K562 (cell line): Measurements from ENCODE around the gene CTU1.

Source experiments
- CBX1 ChIP-seq: sonication (generic); IDR thresholded peaks from 2 replicates; pipeline ENCODE4 v1.6.1; 2016; ENCODE audit warnings: antibody characterized with exemption, low read depth, mild to moderate bottlenecking
- CREB1 ChIP-seq, 2 experiments: sonication (generic) in 1 of 2; formaldehyde crosslinking in 1 of 2; IDR thresholded peaks; 2 replicates each; pipeline versions ENCODE4 v1.6.1 to v1.8.0; 2012 to 2022; ENCODE audit warnings: inconsistent platforms in 1 of 2, mild to moderate bottlenecking in 1 of 2, missing genetic modification reagents in 1 of 2, moderate library complexity in 1 of 2
- CTCF ChIP-seq, 3 experiments: IDR thresholded peaks in 2 of 3; conservative IDR thresholded peaks in 1 of 3; 2 replicates each; pipeline ENCODE4 v1.5.1; 2011 to 2012; ENCODE audit warnings: low read length in 3 of 3, mild to moderate bottlenecking in 3 of 3, control low read depth in 2 of 3, improper control_type of control experiment in 1 of 3, inconsistent platforms in 1 of 3, low read depth in 1 of 3, mixed read lengths in 1 of 3, moderate library complexity in 1 of 3; ENCODE audit not compliant: insufficient read depth in 2 of 3
- DNMT1 ChIP-seq: fragments of 450-650 bp; IDR thresholded peaks from 2 replicates; pipeline ENCODE4 v1.6.1; 2016; ENCODE audit warnings: antibody characterized with exemption, mild to moderate bottlenecking
- PKNOX1 ChIP-seq: fragments of 450-650 bp; IDR thresholded peaks from 2 replicates; pipeline ENCODE4 v1.6.1; 2016
- POLR2A ChIP-seq: fragments of 450-650 bp; conservative IDR thresholded peaks from 2 replicates; pipeline ENCODE4 v1.6.1; 2016
- RCOR1 ChIP-seq, 2 experiments: IDR thresholded peaks; 2 replicates each; pipeline ENCODE4 v1.6.1; 2012; ENCODE audit warnings: low read depth in 2 of 2, low read length in 2 of 2, borderline replicate concordance in 1 of 2, improper control_type of control experiment in 1 of 2
- TEAD4 ChIP-seq, 2 experiments: sonication (generic) in 1 of 2; formaldehyde crosslinking in 1 of 2; IDR thresholded peaks; 2 replicates each; pipeline versions ENCODE4 v1.6.1 to v1.8.0; 2012 to 2022; ENCODE audit warnings: borderline replicate concordance in 1 of 2, inconsistent platforms in 1 of 2, low read length in 1 of 2, mild to moderate bottlenecking in 1 of 2, missing genetic modification reagents in 1 of 2
- ZNF175 ChIP-seq: fragments of 200-800 bp; sonication (Bioruptor generic); IDR thresholded peaks from 2 replicates; pipeline ENCODE4 v1.6.1; 2016; ENCODE audit warnings: low read depth, mild to moderate bottlenecking, missing genetic modification characterization, missing compliant biosample characterization
- TF ChIP-seq, protein P1 (sequence below): sonication (generic); formaldehyde crosslinking; IDR thresholded peaks from 2 replicates; pipeline ENCODE4 v1.4.0; 2020; ENCODE audit warnings: mild to moderate bottlenecking, missing genetic modification reagents

DNA sequence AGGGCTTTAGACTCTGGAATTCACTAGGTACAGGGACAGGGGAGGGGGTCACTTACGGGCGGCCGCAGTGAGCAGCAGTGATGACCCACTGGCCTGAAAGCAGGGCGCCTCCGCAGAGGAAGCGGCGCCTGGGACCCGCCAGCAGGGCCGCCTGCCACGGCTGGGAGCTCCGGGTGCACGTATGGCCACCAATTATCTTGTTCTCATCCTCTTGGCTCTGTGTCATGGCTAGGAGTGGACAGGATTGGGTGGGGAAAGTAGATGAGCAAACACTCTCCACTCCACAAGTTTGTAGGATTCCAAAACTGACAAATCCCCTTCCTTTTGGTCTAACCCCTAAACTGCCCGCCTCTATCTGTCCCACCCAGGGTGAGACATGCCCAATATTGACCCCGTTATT is 26.7 kb downstream of the CTU1 start:
- TF ChIP-seq POLR2A = no peak
- no peak for TF ChIP-seq TEAD4 (IDR thresholded peaks at IDR 0.05; ENCODE audit: low read length)
- no peak for TF ChIP-seq TEAD4 (CRISPR knock-in tag; IDR thresholded peaks at IDR 0.05; ENCODE audit: borderline replicate concordance)
- TF ChIP-seq CREB1 (IDR thresholded peaks at IDR 0.05) = no peak
- TF ChIP-seq CREB1 (CRISPR knock-in tag; IDR thresholded peaks at IDR 0.05) = no peak
- no peak for TF ChIP-seq PKNOX1
- TF ChIP-seq, protein P1, sequence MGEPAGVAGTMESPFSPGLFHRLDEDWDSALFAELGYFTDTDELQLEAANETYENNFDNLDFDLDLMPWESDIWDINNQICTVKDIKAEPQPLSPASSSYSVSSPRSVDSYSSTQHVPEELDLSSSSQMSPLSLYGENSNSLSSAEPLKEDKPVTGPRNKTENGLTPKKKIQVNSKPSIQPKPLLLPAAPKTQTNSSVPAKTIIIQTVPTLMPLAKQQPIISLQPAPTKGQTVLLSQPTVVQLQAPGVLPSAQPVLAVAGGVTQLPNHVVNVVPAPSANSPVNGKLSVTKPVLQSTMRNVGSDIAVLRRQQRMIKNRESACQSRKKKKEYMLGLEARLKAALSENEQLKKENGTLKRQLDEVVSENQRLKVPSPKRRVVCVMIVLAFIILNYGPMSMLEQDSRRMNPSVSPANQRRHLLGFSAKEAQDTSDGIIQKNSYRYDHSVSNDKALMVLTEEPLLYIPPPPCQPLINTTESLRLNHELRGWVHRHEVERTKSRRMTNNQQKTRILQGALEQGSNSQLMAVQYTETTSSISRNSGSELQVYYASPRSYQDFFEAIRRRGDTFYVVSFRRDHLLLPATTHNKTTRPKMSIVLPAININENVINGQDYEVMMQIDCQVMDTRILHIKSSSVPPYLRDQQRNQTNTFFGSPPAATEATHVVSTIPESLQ (CRISPR knock-in tag) = no peak
- no peak for TF ChIP-seq ZNF175 (CRISPR knock-in tag)
- no peak for TF ChIP-seq CTCF (IDR thresholded peaks at IDR 0.05 in 2 of 3, conservative IDR thresholded peaks at IDR 0.05 in 1 of 3; ENCODE audit: insufficient read depth in 2 of 3, low read depth in 1 of 3, low read length in 3 of 3)
- no peak for TF ChIP-seq RCOR1 (IDR thresholded peaks at IDR 0.05; ENCODE audit: borderline replicate concordance in 1 of 2, low read depth in 2 of 2, low read length in 2 of 2)
- TF ChIP-seq DNMT1 = no peak
- TF ChIP-seq CBX1 = no peak
